Heart left ventricle (tissue), 16 donors: ENCODE results near the gene SLC6A13. TPM values are rescaled to one million over a fixed set of nuclear protein-coding genes. Genes with fewer than 3 reads are reported as not detected.

Source experiments
- ATAC-seq, 4 donors: fragments of 200-7000 bp; cut with Tn5 transposase; one replicate each; pipeline ENCODE4 v1.9.1; 2020 to 2022; ENCODE audit warnings: moderate library complexity in 4 of 4, mild to moderate bottlenecking in 3 of 4, moderate number of reproducible peaks in 1 of 4
- DNase-seq, 5 donors: peaks; one replicate each; pipeline ENCODE4 v3.0.0-alpha.2; 2020
- H3K27ac ChIP-seq, 12 donors: fragments of 200-600 bp; sonication (generic) in 4 of 12; one replicate each; pipeline versions ENCODE4 v1.5.0 to v1.8.0; 2016 to 2022; ENCODE audit warnings: mild to moderate bottlenecking in 2 of 12
- H3K27me3 ChIP-seq, 9 donors: fragments of 200-600 bp; sonication (generic) in 2 of 9; one replicate each; pipeline versions ENCODE4 v1.5.1 to v1.8.0; 2016 to 2022; ENCODE audit warnings: mild to moderate bottlenecking in 3 of 9
- H3K36me3 ChIP-seq, 9 donors: fragments of 200-600 bp; sonication (generic) in 2 of 9; one replicate each; pipeline versions ENCODE4 v1.5.0 to v1.8.0; 2018 to 2022; ENCODE audit warnings: mild to moderate bottlenecking in 2 of 9
- H3K4me1 ChIP-seq, 12 donors: fragments of 200-600 bp; sonication (generic) in 4 of 12; one replicate each; pipeline versions ENCODE4 v1.5.0 to v1.8.0; 2016 to 2022; ENCODE audit warnings: mild to moderate bottlenecking in 3 of 12
- H3K4me3 ChIP-seq, 12 donors: fragments of 200-600 bp; sonication (generic) in 4 of 12; one replicate each; pipeline versions ENCODE4 v1.5.0 to v1.8.0; 2017 to 2022; ENCODE audit warnings: mild to moderate bottlenecking in 9 of 12, moderate library complexity in 4 of 12
- H3K9me3 ChIP-seq, 12 donors: fragments of 200-600 bp; sonication (generic) in 4 of 12; one replicate each; pipeline versions ENCODE4 v1.5.0 to v1.8.0; 2016 to 2022; ENCODE audit warnings: mild to moderate bottlenecking in 1 of 12
- POLR2A ChIP-seq, 2 donors: fragments of 450-650 bp; IDR thresholded peaks; one replicate each; pipeline ENCODE4 v1.6.1; 2017; ENCODE audit warnings: antibody characterized with exemption in 2 of 2, mild to moderate bottlenecking in 2 of 2, moderate library complexity in 2 of 2
- WGBS, 4 donors: extraction: QIAGEN DNeasy Blood & Tissue Kit in 2 of 4; methylation state at CpG; one replicate each; pipeline versions ENCODE4 v1.1.5 to v1.1.7; 2013 to 2018; 5-methylcytosine and 5-hydroxymethylcytosine counted together
- intact Hi-C, 10 donors: fragments of 100-400 bp; cut with DNase I; formaldehyde crosslinking; loops; one replicate each; pipeline versions ENCODE4 v1.11.1 to v1.14.2; 2022
- polyA plus RNA-seq, 2 donors: library from polyadenylated mRNA; stranded (reverse); fragments of 200-250 nt; gene quantifications; one replicate each; pipeline ENCODE4 v1.2.3, GENCODE V29; 2013
- total RNA-seq, 9 donors: library from RNA; depleted of rRNA in 2 of 9; stranded (reverse); fragments of >200 nt in 2 of 9; fragmentation: NEBNext Ultra II Directional in 3 of 9; extraction: Animal tissue kit (Norgen Biotek cat#: 25700) in 3 of 9; gene quantifications; one replicate each; pipeline versions ENCODE4 v1.1.0 to v1.2.4, GENCODE V29; 2016 to 2023
- TF ChIP-seq, protein P1 (sequence below), 12 donors: fragments of 200-600 bp; sonication (generic) in 4 of 12; IDR thresholded peaks; one replicate each; pipeline versions ENCODE4 v1.5.0 to v1.8.0; 2018 to 2022; ENCODE audit warnings: antibody characterized with exemption in 12 of 12, mild to moderate bottlenecking in 5 of 12
- donor health status: ischemic (EF 13 %, LVEDD 7.1; RV severe dilation, severe dysfunction).
- donor health status: healthy with polysubstance abuse.
- donor health status: DM: no; HTN: yes; CAD: no.
- donor health status: DM: no; HTN: no; CAD: no.
- donor health status: ischemic (EF 25% LVEDD 6.9; RV normal size, moderate dysfunction).
- donor health status: ischemic (EF 25% LVEDD 5.7; RV mildly dilated, moderate dysfunction).
- donor health status: healthy.
- donor health status: DM: yes; HTN: yes; CAD: no.
- donor health status: ischemic (EF 35%, LVEDD 5.7; RV mildly dilated, moderate dysfunction).
- donor health status: nonischemic (EF 11% LVEDD 7.7; RV severe dilation, severe dysfunction).
- donor health status: DM: yes; HTN: yes; CAD: no.
- donor health status: PGD.
- donor health status: ischemic (EF 29% LVEDD 5.4; RV normal size, mild dysfunction).
- donor health status: nonischemic (EF 23%, LVEDD 6.1; RV moderate dilation, normal function).

Gene SLC6A13
- total and polyA plus RNA-seq, 11 donors: 0.79 to 4.6 (median 2.6) TPM

- ATAC-seq (no peak), DNase-seq (no peak)
- TF ChIP-seq POLR2A (IDR thresholded peaks at IDR 0.05): no peak
- H3K4me3 ChIP-seq: no peak overlapping the region
- peaks cover 0 to 12% (median 0%) of the 10 kb centered on the region in 12 donors for H3K9me3 ChIP-seq
- H3K27ac ChIP-seq: no peak overlapping the region
- H3K4me1 ChIP-seq: no peaks in the 10 kb centered on the region
- H3K36me3 ChIP-seq: no peaks in the 10 kb centered on the region
- 60 to 71% (median 64%) methylated on average over 14 of the region's 14 CpGs for WGBS, 4 donors
- no peaks in the 10 kb centered on the region for H3K27me3 ChIP-seq
- intact Hi-C loops: no loop called here
Measured at GRCh38 chr12:230925-231671, 31.5 kb downstream of the SLC6A13 start.

GRCh38 chr12:229441-230191 lies 33.0 kb downstream of the SLC6A13 start:
- no peaks in the 10 kb centered on the region for H3K9me3 ChIP-seq
- no peaks in the 10 kb centered on the region for H3K4me1 ChIP-seq
- no peaks in the 10 kb centered on the region for H3K27me3 ChIP-seq
- no peaks in the 10 kb centered on the region for H3K36me3 ChIP-seq
- intact Hi-C loops: no loop called here
- 77 to 80% (median 79%) methylated on average over 26 of the region's 26 CpGs for WGBS, 4 donors
- no peak overlapping the region for H3K27ac ChIP-seq
- ATAC-seq (no peak), DNase-seq (no peak)
- H3K4me3 ChIP-seq: no peak overlapping the region
- TF ChIP-seq POLR2A (IDR thresholded peaks at IDR 0.05): no peak
- TF ChIP-seq, protein P1, sequence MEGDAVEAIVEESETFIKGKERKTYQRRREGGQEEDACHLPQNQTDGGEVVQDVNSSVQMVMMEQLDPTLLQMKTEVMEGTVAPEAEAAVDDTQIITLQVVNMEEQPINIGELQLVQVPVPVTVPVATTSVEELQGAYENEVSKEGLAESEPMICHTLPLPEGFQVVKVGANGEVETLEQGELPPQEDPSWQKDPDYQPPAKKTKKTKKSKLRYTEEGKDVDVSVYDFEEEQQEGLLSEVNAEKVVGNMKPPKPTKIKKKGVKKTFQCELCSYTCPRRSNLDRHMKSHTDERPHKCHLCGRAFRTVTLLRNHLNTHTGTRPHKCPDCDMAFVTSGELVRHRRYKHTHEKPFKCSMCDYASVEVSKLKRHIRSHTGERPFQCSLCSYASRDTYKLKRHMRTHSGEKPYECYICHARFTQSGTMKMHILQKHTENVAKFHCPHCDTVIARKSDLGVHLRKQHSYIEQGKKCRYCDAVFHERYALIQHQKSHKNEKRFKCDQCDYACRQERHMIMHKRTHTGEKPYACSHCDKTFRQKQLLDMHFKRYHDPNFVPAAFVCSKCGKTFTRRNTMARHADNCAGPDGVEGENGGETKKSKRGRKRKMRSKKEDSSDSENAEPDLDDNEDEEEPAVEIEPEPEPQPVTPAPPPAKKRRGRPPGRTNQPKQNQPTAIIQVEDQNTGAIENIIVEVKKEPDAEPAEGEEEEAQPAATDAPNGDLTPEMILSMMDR (IDR thresholded peaks at IDR 0.05): no peak

- ATAC-seq (no peak), DNase-seq (no peak)
- intact Hi-C loops: no loop called here
- H3K9me3 ChIP-seq: no peaks in the 10 kb centered on the region
- 79 to 91% (median 83%) methylated on average over 3 of the region's 3 CpGs for WGBS, 4 donors
- H3K27ac ChIP-seq: no peak overlapping the region
- no peaks in the 10 kb centered on the region for H3K4me1 ChIP-seq
- H3K27me3 ChIP-seq: no peaks in the 10 kb centered on the region
- H3K36me3 ChIP-seq: no peaks in the 10 kb centered on the region
- no peak overlapping the region for H3K4me3 ChIP-seq
- TF ChIP-seq, protein P1 (IDR thresholded peaks at IDR 0.05): no peak
- TF ChIP-seq POLR2A (IDR thresholded peaks at IDR 0.05): no peak
Measured at GRCh38 chr12:228846-229200, 33.8 kb downstream of the SLC6A13 start.

DNA sequence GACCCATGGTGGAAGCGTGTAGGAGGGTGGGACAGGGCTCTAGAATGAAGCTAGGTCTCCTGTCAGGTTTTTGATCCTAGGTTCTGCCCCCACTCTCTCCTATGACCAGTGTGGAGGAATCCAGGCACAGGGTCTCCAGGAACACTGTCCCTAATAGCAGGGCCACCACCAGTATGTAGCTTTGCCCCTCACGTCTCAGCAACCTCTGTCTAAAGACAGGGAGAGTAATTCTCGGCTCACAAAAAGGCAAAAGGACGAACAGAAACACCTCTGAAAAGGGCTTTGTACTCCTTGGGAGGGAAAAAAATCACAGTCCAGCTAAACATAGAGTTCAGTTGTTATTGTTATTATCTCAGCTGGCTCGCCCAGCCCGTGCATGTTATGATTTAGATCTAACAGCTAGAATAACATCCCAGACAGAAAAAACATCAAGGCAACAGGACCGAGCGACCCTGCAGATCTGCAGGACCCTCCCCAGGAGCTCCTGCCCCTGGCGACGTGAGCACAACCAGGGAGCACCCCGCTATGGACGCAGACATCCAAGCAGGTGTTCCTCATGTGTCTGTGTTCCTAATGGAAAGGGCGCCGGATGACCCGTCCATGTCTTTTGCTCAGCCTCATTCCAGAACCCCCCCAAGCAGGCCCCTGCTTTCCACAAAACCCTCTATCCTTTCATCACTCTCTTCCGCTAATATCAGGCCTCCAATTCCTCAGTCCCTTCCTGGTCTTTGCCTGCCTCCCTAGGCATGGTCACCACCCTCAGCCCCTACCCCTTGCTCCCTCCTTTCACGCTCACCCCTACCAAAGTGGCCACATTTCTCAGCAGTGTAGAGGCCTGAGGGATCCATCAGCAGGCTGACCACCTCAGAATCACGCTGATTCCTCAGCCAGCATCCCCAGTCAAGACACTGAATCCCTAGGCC lies 34.5 kb downstream of the SLC6A13 start:
- 80 to 89% (median 81%) methylated on average over 18 of the region's 18 CpGs for WGBS, 4 donors
- Histone ChIP-seq H3K4me3 (no peak overlapping the region), H3K36me3 (no peaks in the 10 kb centered on the region), H3K27ac (no peak overlapping the region), H3K27me3 (no peaks in the 10 kb centered on the region), H3K9me3 (no peaks in the 10 kb centered on the region), H3K4me1 (no peaks in the 10 kb centered on the region)
- ATAC-seq (no peak), DNase-seq (no peak)
- no peak for TF ChIP-seq POLR2A (IDR thresholded peaks at IDR 0.05)
- TF ChIP-seq, protein P1 (IDR thresholded peaks at IDR 0.05): no peak
- intact Hi-C loops: no loop called here
